H9 (cell line): Measurements from ENCODE around the gene EHBP1. TPM values are rescaled to one million over a fixed set of nuclear protein-coding genes. Genes with fewer than 3 reads are reported as not detected.

Experiments used
- DNase-seq: peaks from one replicate; pipeline ENCODE4 v3.0.0-alpha.2; 2017
- H2AFZ ChIP-seq: one replicate; pipeline ENCODE4 v1.6.1; 2013; ENCODE audit warnings: mild to moderate bottlenecking, low read length, control low read depth, moderate library complexity
- H2AK5ac ChIP-seq: 2 replicates; pipeline ENCODE4 v1.6.1; 2013; ENCODE audit warnings: low read length, control low read depth, mixed read lengths; ENCODE audit not compliant: insufficient read length
- H2BK120ac ChIP-seq: one replicate; pipeline ENCODE4 v1.6.1; 2013; ENCODE audit warnings: low read depth, mild to moderate bottlenecking, low read length, control low read depth, inconsistent platforms; ENCODE audit not compliant: poor library complexity, severe bottlenecking
- H2BK12ac ChIP-seq: 2 replicates; pipeline ENCODE4 v1.6.1; 2013; ENCODE audit warnings: low read length, control low read depth, mixed read lengths, low read depth; ENCODE audit not compliant: insufficient read length
- H2BK15ac ChIP-seq: 2 replicates; pipeline ENCODE4 v1.6.1; 2013; ENCODE audit warnings: low read depth, low read length, control low read depth
- H2BK20ac ChIP-seq: one replicate; pipeline ENCODE4 v1.6.1; 2013; ENCODE audit warnings: low read depth, mild to moderate bottlenecking, low read length, control low read depth, inconsistent platforms; ENCODE audit not compliant: poor library complexity, severe bottlenecking
- H2BK5ac ChIP-seq: 2 replicates; pipeline ENCODE4 v1.6.1; 2013; ENCODE audit warnings: low read length, control low read depth, mixed read lengths; ENCODE audit not compliant: insufficient read length
- H3K14ac ChIP-seq: 2 replicates; pipeline ENCODE4 v1.6.1; 2013; ENCODE audit warnings: low read length, control low read depth; ENCODE audit not compliant: insufficient read depth
- H3K18ac ChIP-seq: 2 replicates; pipeline ENCODE4 v1.6.1; 2013; ENCODE audit warnings: low read depth, mild to moderate bottlenecking, mixed read lengths, low read length, control low read depth; ENCODE audit not compliant: insufficient read length
- H3K23ac ChIP-seq: 2 replicates; pipeline ENCODE4 v1.6.1; 2013; ENCODE audit warnings: low read length, control low read depth, mixed read lengths, low read depth; ENCODE audit not compliant: insufficient read length
- H3K23me2 ChIP-seq: 2 replicates; pipeline ENCODE4 v1.6.1; 2013; ENCODE audit warnings: low read depth, mild to moderate bottlenecking, mixed read lengths, low read length, control low read depth; ENCODE audit not compliant: insufficient read length, poor library complexity, severe bottlenecking
- H3K27ac ChIP-seq: 2 replicates; pipeline ENCODE4 v1.5.1; 2013; ENCODE audit warnings: low read length, control low read depth, mixed read lengths, low read depth; ENCODE audit not compliant: insufficient read length
- H3K27me3 ChIP-seq: 2 replicates; pipeline ENCODE4 v1.6.1; 2013; ENCODE audit warnings: low read length, control low read depth, inconsistent platforms; ENCODE audit not compliant: insufficient read depth
- H3K4ac ChIP-seq: 2 replicates; pipeline ENCODE4 v1.6.1; 2013; ENCODE audit warnings: low read depth, mild to moderate bottlenecking, control low read depth, inconsistent platforms, low read length, moderate library complexity
- H3K4me1 ChIP-seq: 2 replicates; pipeline ENCODE4 v1.6.1; 2013; ENCODE audit warnings: low read length, control low read depth, inconsistent platforms; ENCODE audit not compliant: insufficient read depth
- H3K4me2 ChIP-seq: 2 replicates; pipeline ENCODE4 v1.6.1; 2013; ENCODE audit warnings: low read length, control low read depth, mixed read lengths; ENCODE audit not compliant: insufficient read length, insufficient read depth
- H3K56ac ChIP-seq: 2 replicates; pipeline ENCODE4 v1.6.1; 2013; ENCODE audit warnings: low read depth, mild to moderate bottlenecking, mixed read lengths, low read length, control low read depth; ENCODE audit not compliant: insufficient read length
- H3K79me1 ChIP-seq: 2 replicates; pipeline ENCODE4 v1.6.1; 2013; ENCODE audit warnings: low read depth, mild to moderate bottlenecking, moderate library complexity, low read length, control low read depth, inconsistent platforms; ENCODE audit not compliant: insufficient read depth, poor library complexity, severe bottlenecking
- H3K79me2 ChIP-seq: 2 replicates; pipeline ENCODE4 v1.6.1; 2013; ENCODE audit warnings: low read length, control low read depth, inconsistent platforms; ENCODE audit not compliant: insufficient read depth
- H3K9ac ChIP-seq: 2 replicates; pipeline ENCODE4 v1.6.1; 2013; ENCODE audit warnings: low read length, control low read depth, mixed read lengths; ENCODE audit not compliant: insufficient read length; ENCODE audit errors: extremely low read depth
- H3K9me3 ChIP-seq: one replicate; pipeline ENCODE4 v1.6.1; 2013; ENCODE audit warnings: low read depth, low read length, inconsistent platforms; ENCODE audit not compliant: control insufficient read depth
- H3T11ph ChIP-seq: one replicate; pipeline ENCODE4 v1.6.1; 2013; ENCODE audit warnings: mild to moderate bottlenecking, low read length, control low read depth, inconsistent platforms
- H4K20me1 ChIP-seq: one replicate; pipeline ENCODE4 v1.6.1; 2013; ENCODE audit not compliant: control insufficient read depth, insufficient read length, insufficient read depth
- H4K5ac ChIP-seq: 2 replicates; pipeline ENCODE4 v1.6.1; 2013; ENCODE audit warnings: low read depth, mild to moderate bottlenecking, mixed read lengths, low read length, control low read depth; ENCODE audit not compliant: insufficient read length
- H4K8ac ChIP-seq: replicated peaks from 2 replicates; pipeline ENCODE4 v1.6.1; 2013; ENCODE audit warnings: low read length, control low read depth, mixed read lengths, low read depth; ENCODE audit not compliant: insufficient read length
- H4K91ac ChIP-seq: 2 replicates; pipeline ENCODE4 v1.6.1; 2013; ENCODE audit warnings: low read depth, mild to moderate bottlenecking, moderate library complexity, mixed read lengths, low read length, control low read depth; ENCODE audit not compliant: insufficient read length
- H3K27ac Mint-ChIP-seq, 3 experiments: 2 replicates in 2 of 3; 3 replicates in 1 of 3; pipeline ENCODE4 v1.8.0; 2020 to 2021; ENCODE audit warnings: mixed read lengths in 3 of 3, mild to moderate bottlenecking in 1 of 3, moderate library complexity in 1 of 3
- H3K27me3 Mint-ChIP-seq: 2 replicates; pipeline ENCODE4 v1.8.0; 2021; ENCODE audit warnings: low read depth, mild to moderate bottlenecking, moderate library complexity, mixed read lengths
- H3K36me3 Mint-ChIP-seq, 3 experiments: 2 replicates in 2 of 3; 3 replicates in 1 of 3; pipeline ENCODE4 v1.8.0; 2020 to 2021; ENCODE audit warnings: low read depth in 3 of 3, mixed read lengths in 3 of 3; ENCODE audit not compliant: insufficient read depth in 1 of 3
- H3K4me1 Mint-ChIP-seq, 2 experiments: 2 replicates each; pipeline ENCODE4 v1.8.0; 2020; ENCODE audit warnings: mixed read lengths in 2 of 2
- H3K4me3 Mint-ChIP-seq, 2 experiments: 2 replicates in 1 of 2; 3 replicates in 1 of 2; pipeline ENCODE4 v1.8.0; 2020 to 2021; ENCODE audit warnings: mild to moderate bottlenecking in 2 of 2, mixed read lengths in 2 of 2, moderate library complexity in 1 of 2
- H3K9me3 Mint-ChIP-seq, 2 experiments: 2 replicates in 1 of 2; 3 replicates in 1 of 2; pipeline ENCODE4 v1.8.0; 2020; ENCODE audit warnings: mild to moderate bottlenecking in 2 of 2, mixed read lengths in 2 of 2, moderate library complexity in 1 of 2
- CTCF ChIP-seq: fragments of 200-600 bp; sonication (generic); conservative IDR thresholded peaks from 3 replicates; pipeline ENCODE4 v1.8.0; 2021; ENCODE audit warnings: antibody characterized with exemption, mild to moderate bottlenecking
- WGBS: extraction: QIAGEN DNeasy Blood & Tissue Kit; methylation state at CpG from one replicate; pipeline ENCODE4 v1.1.7; 2013; ENCODE audit warnings: missing lambda C conversion rate, low lambda C conversion rate, mixed read lengths; ENCODE audit not compliant: insufficient read length; ENCODE audit errors: extremely low coverage; 5-methylcytosine and 5-hydroxymethylcytosine counted together
- total RNA-seq: library from RNA; stranded (reverse); gene quantifications from 2 replicates; pipeline ENCODE4 v1.2.1, GENCODE V29; 2021

EHBP1 gene
- total RNA-seq, 1 experiment from 2014 or later = 35.6 TPM

- Histone ChIP-seq H2BK5ac (no peak overlapping the region), H2AK5ac (no peak overlapping the region), H3K4ac (no peak overlapping the region), H3K23ac (no peak overlapping the region), H2BK12ac (no peak overlapping the region), H2AFZ (no peak overlapping the region), H3K18ac (no peak overlapping the region), H3K27me3 (no peaks in the 10 kb centered on the region), H3T11ph (no peak overlapping the region), H3K4me2 (no peak overlapping the region), H2BK120ac (no peak overlapping the region), H4K91ac (no peak overlapping the region), H2BK20ac (no peak overlapping the region), H3K9ac (no peak overlapping the region), H3K79me1 (peaks cover 4% of the 10 kb centered on the region), H3K23me2 (no peaks in the 10 kb centered on the region), H2BK15ac (no peak overlapping the region), H3K79me2 (peaks cover 3% of the 10 kb centered on the region; the same call in 1 of the 2 replicates), H4K5ac (no peak overlapping the region), H4K8ac (no peak overlapping the region), H3K14ac (no peak overlapping the region), H3K4me1 (peaks cover 2% of the 10 kb centered on the region; the same call in 1 of the 2 replicates), H3K56ac (no peak overlapping the region), H4K20me1 (no peaks in the 10 kb centered on the region), H3K9me3 (no peaks in the 10 kb centered on the region), H3K27ac (no peak overlapping the region)
- peaks cover 32 to 38% of the 10 kb centered on the region in 2 experiments for H3K4me1 Mint-ChIP-seq
- peak overlapping the region in 2 of 3 experiments; percentile 7 to 22; a peak in 2 of 7 replicates for H3K27ac Mint-ChIP-seq
- no peak overlapping the region for H3K4me3 Mint-ChIP-seq
- DNase-seq = no peak
- H3K36me3 Mint-ChIP-seq = peaks cover 17 to 29% (median 22%) of the 10 kb centered on the region in 3 experiments
- peaks cover 19 to 25% of the 10 kb centered on the region in 2 experiments for H3K9me3 Mint-ChIP-seq
- no peaks in the 10 kb centered on the region for H3K27me3 Mint-ChIP-seq
- no CpG with 5 or more reads among the region's 6 CpGs for WGBS
- no peak for TF ChIP-seq CTCF
Measured at GRCh38 chr2:62732262-62732777, 26.8 kb downstream of the EHBP1 start.
